Right atrium auricular region (tissue), 2 donors: ENCODE results near the gene RTTN. TPM values are rescaled to one million over a fixed set of nuclear protein-coding genes. Genes with fewer than 3 reads are reported as not detected.

ENCODE experiments used
- DNase-seq: peaks from one replicate; pipeline ENCODE4 v3.0.0-alpha.2; 2019; ENCODE audit warnings: low spot score
- H3K27ac ChIP-seq, 2 donors: fragments of 200-600 bp; sonication (generic); 1 replicate in 1 of 2; 2 replicates in 1 of 2; pipeline ENCODE4 v1.5.1; 2016 to 2019
- H3K27me3 ChIP-seq, 2 donors: fragments of 200-600 bp; sonication (generic); one replicate each; pipeline versions ENCODE4 v1.5.1 to v1.6.0; 2017 to 2019
- H3K36me3 ChIP-seq: fragments of 200-600 bp; sonication (generic); one replicate; pipeline ENCODE4 v1.5.1; 2016
- H3K4me1 ChIP-seq, 2 donors: fragments of 200-600 bp; sonication (generic); one replicate each; pipeline versions ENCODE4 v1.5.1 to v1.6.0; 2017 to 2019
- H3K4me3 ChIP-seq, 2 donors: fragments of 200-600 bp; sonication (generic); 1 replicate in 1 of 2; 2 replicates in 1 of 2; pipeline ENCODE4 v1.5.1; 2017 to 2019; ENCODE audit warnings: mild to moderate bottlenecking in 1 of 2, moderate library complexity in 1 of 2
- H3K9me3 ChIP-seq, 2 donors: fragments of 200-600 bp; sonication (generic); one replicate each; pipeline ENCODE4 v1.5.1; 2019
- total RNA-seq, 2 donors: library from RNA; depleted of rRNA; stranded (reverse); fragments of >200 nt; gene quantifications; one replicate each; pipeline ENCODE4 v1.1.0, GENCODE V29; 2016
- TF ChIP-seq, protein P1 (sequence below), 2 donors: fragments of 200-600 bp; sonication (generic); IDR thresholded peaks; one replicate each; pipeline ENCODE4 v1.5.1; 2019; ENCODE audit warnings: antibody characterized with exemption in 2 of 2

RTTN gene
- total RNA-seq, 2 donors from 2014 or later = 6.3 to 8.0 TPM

DNA sequence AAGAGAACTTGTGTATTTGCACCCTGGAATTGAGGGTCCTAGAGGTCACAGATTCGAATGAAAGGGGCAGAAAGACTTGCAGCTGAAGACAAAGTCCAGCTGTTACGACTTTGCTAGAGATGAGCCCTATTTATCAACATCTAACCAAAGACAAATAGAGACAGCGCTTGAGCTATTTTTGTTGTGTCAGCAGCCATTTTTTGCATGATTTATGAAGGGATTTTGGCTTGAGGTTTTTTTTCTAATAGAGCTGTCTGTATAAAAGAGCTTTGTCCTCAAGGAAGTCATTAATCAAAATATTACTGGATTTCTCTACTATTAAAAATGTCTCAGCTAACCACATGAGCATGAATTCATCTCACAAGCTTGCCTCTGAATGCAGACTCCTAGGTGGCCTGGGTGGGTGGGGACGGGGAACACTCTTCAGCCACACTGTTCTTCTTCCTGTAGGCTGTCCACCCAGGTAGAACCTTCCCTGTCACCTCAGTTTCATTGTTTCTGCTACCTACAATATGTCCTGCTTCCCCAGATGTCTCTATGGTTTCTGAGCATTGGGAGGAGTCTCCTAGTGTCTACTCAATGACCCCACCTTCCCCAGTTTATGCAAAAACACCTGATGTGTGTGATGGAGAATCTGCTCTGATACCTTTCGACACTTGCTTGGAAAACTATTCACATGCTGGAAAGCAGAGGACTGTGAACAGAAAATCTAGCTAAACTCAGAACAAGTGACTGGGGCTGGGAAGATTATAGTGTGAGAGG, 250.6 kb downstream of the RTTN start:
- H3K36me3 ChIP-seq = no peaks in the 10 kb centered on the region
- no peaks in the 10 kb centered on the region for H3K9me3 ChIP-seq
- H3K4me3 ChIP-seq = no peak overlapping the region
- no peak for DNase-seq
- H3K4me1 ChIP-seq = no peaks in the 10 kb centered on the region
- H3K27me3 ChIP-seq = no peaks in the 10 kb centered on the region
- TF ChIP-seq, protein P1, sequence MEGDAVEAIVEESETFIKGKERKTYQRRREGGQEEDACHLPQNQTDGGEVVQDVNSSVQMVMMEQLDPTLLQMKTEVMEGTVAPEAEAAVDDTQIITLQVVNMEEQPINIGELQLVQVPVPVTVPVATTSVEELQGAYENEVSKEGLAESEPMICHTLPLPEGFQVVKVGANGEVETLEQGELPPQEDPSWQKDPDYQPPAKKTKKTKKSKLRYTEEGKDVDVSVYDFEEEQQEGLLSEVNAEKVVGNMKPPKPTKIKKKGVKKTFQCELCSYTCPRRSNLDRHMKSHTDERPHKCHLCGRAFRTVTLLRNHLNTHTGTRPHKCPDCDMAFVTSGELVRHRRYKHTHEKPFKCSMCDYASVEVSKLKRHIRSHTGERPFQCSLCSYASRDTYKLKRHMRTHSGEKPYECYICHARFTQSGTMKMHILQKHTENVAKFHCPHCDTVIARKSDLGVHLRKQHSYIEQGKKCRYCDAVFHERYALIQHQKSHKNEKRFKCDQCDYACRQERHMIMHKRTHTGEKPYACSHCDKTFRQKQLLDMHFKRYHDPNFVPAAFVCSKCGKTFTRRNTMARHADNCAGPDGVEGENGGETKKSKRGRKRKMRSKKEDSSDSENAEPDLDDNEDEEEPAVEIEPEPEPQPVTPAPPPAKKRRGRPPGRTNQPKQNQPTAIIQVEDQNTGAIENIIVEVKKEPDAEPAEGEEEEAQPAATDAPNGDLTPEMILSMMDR (IDR thresholded peaks at IDR 0.05) = no peak
- H3K27ac ChIP-seq = no peak overlapping the region

DNA sequence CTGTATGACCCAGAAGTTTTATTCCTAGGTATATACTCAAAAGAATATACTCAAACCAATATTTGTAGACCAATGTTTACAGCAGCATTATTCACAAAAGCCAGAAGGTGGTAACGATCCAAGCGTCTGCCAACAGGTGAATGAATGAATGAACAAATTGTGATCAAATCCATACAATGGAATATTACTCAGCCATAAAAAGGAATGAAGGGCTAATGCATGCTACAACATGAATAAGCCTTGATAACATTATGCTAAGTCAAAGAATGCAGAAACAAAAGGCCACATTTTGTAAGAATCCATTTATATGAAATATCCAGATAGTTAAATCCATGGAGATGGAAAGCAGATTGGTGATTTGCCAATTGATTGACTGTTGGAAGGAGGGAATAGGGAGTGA, 252.3 kb downstream of the RTTN start:
- H3K27me3 ChIP-seq = no peaks in the 10 kb centered on the region
- H3K9me3 ChIP-seq = no peaks in the 10 kb centered on the region
- peaks cover 3 to 5% of the 10 kb centered on the region in 2 donors for H3K4me1 ChIP-seq
- H3K4me3 ChIP-seq = no peak overlapping the region
- no peak for DNase-seq
- H3K36me3 ChIP-seq = no peaks in the 10 kb centered on the region
- no peak overlapping the region for H3K27ac ChIP-seq
- TF ChIP-seq, protein P1 (IDR thresholded peaks at IDR 0.05) = no peak

Other genes starting within 250 kb of the RTTN start
- 10 to 100 TPM; 16.2 to 18.7 TPM for gene SOCS6, start 83.4 kb upstream of the RTTN start, total RNA-seq